K562 (cell line): ENCODE measurements around the gene GNAS-AS1. TPM values are rescaled to one million over a fixed set of nuclear protein-coding genes. Genes with fewer than 3 reads are reported as not detected.
A peak's percentile ranks its signal among the peaks of the same experiment; 100 is the strongest.

ENCODE experiments used
- ATAC-seq: fragments of 200-7000 bp; cut with Tn5 transposase; 3 replicates; pipeline ENCODE4 v1.9.1; 2020; ENCODE audit warnings: moderate library complexity
- BruUV-seq: library from RNA; stranded (reverse); fragments of 400-500 nt; replicated peaks from 2 replicates; lab custom pipeline; 2021; lab: Mats Ljungman, UMichigan
- CTCF ChIA-PET: fragments of 300-600 bp; formaldehyde crosslinking; extraction: SDS; loops from one replicate; lab custom pipeline; 2021; ENCODE audit warnings: low intra/inter-chr PET ratio; lab: Yijun Ruan, JAX
- POLR2A ChIA-PET: fragments of 300-600, 350-650 bp; sonication (Branson Sonifier 250); formaldehyde crosslinking; extraction: SDS; loops from one replicate; lab custom pipeline; 2021; ENCODE audit warnings: antibody characterized with exemption, inconsistent platforms; lab: Yijun Ruan, JAX
- DNase-seq, 4 experiments: peaks; one replicate each; pipeline versions ENCODE4 v3.0.0 to v3.0.0-alpha.2; 2011 to 2018; ENCODE audit warnings: low spot score in 3 of 4, mixed read lengths in 3 of 4; ENCODE audit errors: extremely low read depth in 1 of 4
- FAIRE-seq: peaks from 2 replicates; lab custom pipeline; 2011; peaks lifted over from hg19 to GRCh38; lab: Jason Lieb, UNC
- H2AFZ ChIP-seq: 2 replicates; pipeline ENCODE4 v1.6.0; 2011; ENCODE audit warnings: low read depth, low read length, control low read depth, inconsistent platforms
- H3K27ac ChIP-seq: fragments of 200-600 bp; 3 replicates; pipeline ENCODE4 v1.8.0; 2011; ENCODE audit warnings: low read depth, mild to moderate bottlenecking, control low read depth, inconsistent platforms, low read length, moderate library complexity, mixed read lengths; ENCODE audit errors: extremely low read depth
- H3K27me3 ChIP-seq, 2 experiments: fragments of 300-600 bp in 1 of 2; 2 replicates in 1 of 2; 3 replicates in 1 of 2; pipeline versions ENCODE4 v1.6.0 to v1.8.0; 2011; ENCODE audit warnings: inconsistent platforms in 2 of 2, low read length in 2 of 2, mild to moderate bottlenecking in 1 of 2, mixed read lengths in 1 of 2, moderate library complexity in 1 of 2; ENCODE audit not compliant: control insufficient read depth in 2 of 2, insufficient read depth in 2 of 2
- H3K36me3 ChIP-seq: fragments of 300-600 bp; 3 replicates; pipeline ENCODE4 v1.8.0; 2011; ENCODE audit warnings: mild to moderate bottlenecking, low read length, inconsistent platforms; ENCODE audit not compliant: control insufficient read depth, insufficient read depth
- H3K4me1 ChIP-seq, 2 experiments: fragments of 200-600 bp in 1 of 2; replicated peaks in 1 of 2; 2 replicates in 1 of 2; 3 replicates in 1 of 2; pipeline versions ENCODE4 v1.5.1 to v1.8.0; 2011; ENCODE audit warnings: inconsistent platforms in 2 of 2, low read length in 2 of 2, mild to moderate bottlenecking in 1 of 2, mixed read lengths in 1 of 2, moderate library complexity in 1 of 2; ENCODE audit not compliant: control insufficient read depth in 2 of 2, insufficient read depth in 2 of 2
- H3K4me2 ChIP-seq: 2 replicates; pipeline ENCODE4 v1.6.1; 2011; ENCODE audit warnings: low read length, control low read depth, inconsistent platforms, mixed read lengths; ENCODE audit not compliant: insufficient read depth
- H3K4me3 ChIP-seq: fragments of 200-600 bp; sonication (generic), shearing (Covaris generic); 2 replicates; pipeline ENCODE4 v1.5.1; 2016; ENCODE audit warnings: control low read depth, inconsistent platforms
- H3K79me2 ChIP-seq: fragments of 200-600 bp; 3 replicates; pipeline ENCODE4 v1.8.0; 2011; ENCODE audit warnings: low read length, inconsistent platforms; ENCODE audit not compliant: control insufficient read depth, insufficient read depth
- H3K9ac ChIP-seq, 2 experiments: 2 replicates each; pipeline versions ENCODE4 v1.6.0 to v1.6.1; 2011; ENCODE audit warnings: low read depth in 2 of 2, low read length in 2 of 2, control low read depth in 1 of 2, inconsistent platforms in 1 of 2, mild to moderate bottlenecking in 1 of 2, mixed read lengths in 1 of 2; ENCODE audit not compliant: insufficient read depth in 1 of 2
- H3K9me1 ChIP-seq: one replicate; pipeline ENCODE4 v1.6.0; 2011; ENCODE audit warnings: inconsistent platforms, mild to moderate bottlenecking, low read length, moderate library complexity; ENCODE audit not compliant: control insufficient read depth, insufficient read depth
- H3K9me3 ChIP-seq: replicated peaks from 2 replicates; pipeline ENCODE4 v1.5.1; 2011; ENCODE audit warnings: low read depth, low read length, inconsistent platforms; ENCODE audit not compliant: control insufficient read depth, insufficient read depth
- H4K20me1 ChIP-seq: replicated peaks from 2 replicates; pipeline ENCODE4 v1.6.1; 2011; ENCODE audit warnings: low read length, inconsistent platforms, mixed read lengths; ENCODE audit not compliant: control insufficient read depth, insufficient read depth
- ASH1L ChIP-seq: fragments of 450-650 bp; IDR thresholded peaks from 2 replicates; pipeline ENCODE4 v1.6.1; 2018; ENCODE audit warnings: borderline replicate concordance, mild to moderate bottlenecking, low read depth; ENCODE audit not compliant: partially characterized antibody
- CCNT2 ChIP-seq: IDR thresholded peaks from 2 replicates; pipeline ENCODE4 v1.6.1; 2011; ENCODE audit warnings: borderline replicate concordance, low read depth, mild to moderate bottlenecking, moderate library complexity, mixed read lengths, low read length; ENCODE audit not compliant: insufficient read length; ENCODE audit errors: extremely low read depth
- CUX1 ChIP-seq: fragments of 200-800 bp; sonication (Bioruptor generic); IDR thresholded peaks from 2 replicates; pipeline ENCODE4 v1.6.1; 2016; ENCODE audit warnings: missing genetic modification characterization, missing compliant biosample characterization
- NFYB ChIP-seq: IDR thresholded peaks from 2 replicates; pipeline ENCODE4 v1.6.1; 2011; ENCODE audit warnings: mild to moderate bottlenecking, moderate library complexity; ENCODE audit not compliant: insufficient read length; ENCODE audit errors: extremely low read depth
- PYGO2 ChIP-seq: fragments of 450-650 bp; IDR thresholded peaks from 2 replicates; pipeline ENCODE4 v1.6.1; 2016; ENCODE audit warnings: mild to moderate bottlenecking, missing genetic modification characterization, moderate library complexity, missing compliant biosample characterization
- SMARCA5 ChIP-seq: fragments of 450-650 bp; IDR thresholded peaks from 2 replicates; pipeline ENCODE4 v1.6.1; 2016
- SMARCC2 ChIP-seq: fragments of 450-650 bp; IDR thresholded peaks from 2 replicates; pipeline ENCODE4 v1.6.1; 2017; ENCODE audit warnings: antibody characterized with exemption, moderate library complexity, mild to moderate bottlenecking, low read depth
- SREBF1 ChIP-seq: fragments of 150-350 bp; IDR thresholded peaks from 2 replicates; pipeline ENCODE4 v1.6.1; 2014; ENCODE audit warnings: antibody characterized with exemption, low read depth, low read length, borderline replicate concordance
- ZNF134 ChIP-seq: fragments of 250-450 bp; sonication (Bioruptor Pico); conservative IDR thresholded peaks from 2 replicates; pipeline ENCODE4 v1.4.0; 2020
- ZNF518B ChIP-seq: fragments of 250-450 bp; sonication (Bioruptor Pico); IDR thresholded peaks from 2 replicates; pipeline ENCODE4 v1.5.0; 2021; ENCODE audit warnings: mild to moderate bottlenecking, moderate library complexity
- WGBS: fragments of 100-300 bp; shearing (Covaris generic); methylation state at CpG from one replicate; pipeline ENCODE4 v1.1.6; 2016; ENCODE audit warnings: low coverage, mixed read lengths; ENCODE audit not compliant: insufficient coverage; ENCODE audit errors: missing lambda C conversion rate; 5-methylcytosine and 5-hydroxymethylcytosine counted together
- in situ Hi-C: fragments of 300-500 bp; cut with MboI; formaldehyde crosslinking; loops from 4 replicates; pipeline ENCODE4 v1.15.0; 2018; ENCODE audit warnings: inconsistent platforms, mixed read lengths
- intact Hi-C: fragments of 100-400 bp; cut with micrococcal nuclease; formaldehyde crosslinking; loops from 2 replicates; pipeline ENCODE4 v1.14.2; 2022
- polyA plus RNA-seq, 8 experiments: library from polyadenylated mRNA; depleted of rRNA in 4 of 8; stranded (reverse) in 5 of 8; unstranded in 3 of 8; fragments of >200 nt; fragmentation: Nextera tagmentation in 2 of 8; fragmentation: Illumina TruSeq in 1 of 8; extraction: Ambion mirVana in 2 of 8; extraction: Trizol in 1 of 8; gene quantifications; 2 replicates each; pipeline versions ENCODE4 v1.2.1 to v1.2.3, GENCODE V29; 2011 to 2014; ENCODE audit warnings: inconsistent platforms in 1 of 8, missing spikeins in 1 of 8
- total RNA-seq, 7 experiments: library from RNA; depleted of rRNA in 6 of 7; stranded (reverse); fragments of >200 nt in 6 of 7; fragmentation: Illumina TruSeq in 2 of 7; extraction: Trizol in 2 of 7; gene quantifications; 2 replicates each; pipeline versions ENCODE4 v1.2.1 to v1.2.3, GENCODE V29; 2011 to 2021; ENCODE audit warnings: low replicate concordance in 1 of 7

Gene GNAS-AS1
- total and polyA plus RNA-seq, 9 of the 15 experiments (the other 6 are each of a cell fraction or from before 2014, with no cell fraction given), result 0.04 to 2.5 (median 0.25) TPM

- no peaks in the 10 kb centered on the region for H3K9me1 ChIP-seq
- FAIRE-seq, result no peak
- H3K27ac ChIP-seq, result peak overlapping the region; percentile 96
- intact Hi-C loops, result loop anchor here (5.0 kb wide), 2 partner anchors 91 to 141 kb away; partner anchors contain the start of genes ATP5F1E and NELFCD
- in situ Hi-C loops, result no loop called here
- H3K4me1 ChIP-seq, result peaks cover 13 to 23% of the 10 kb centered on the region in 2 experiments; a peak in 4 of 5 replicates
- peak overlapping the region; percentile 60 to 96; a peak in 3 of 4 replicates for H3K9ac ChIP-seq
- ChIA-PET POLR2A (interaction anchor here (0.8 kb wide), 1 partner anchor 9 kb away, joined by 3 read pairs; no protein-coding TSS in a partner anchor), CTCF (interaction anchor here (0.6 kb wide), 1 partner anchor 352 kb away, joined by 3 read pairs; no protein-coding TSS in a partner anchor)
- peak overlapping the region; percentile 71; the same call in 1 of the 2 replicates for H3K4me2 ChIP-seq
- H4K20me1 ChIP-seq, result no peaks in the 10 kb centered on the region; the same call in 1 of the 2 replicates
- peak overlapping the region; percentile 92 for H3K4me3 ChIP-seq
- peaks cover 18% of the 10 kb centered on the region; the same call in 2 of the 3 replicates for H3K36me3 ChIP-seq
- 0% methylated on average over 1 of the region's 105 CpGs for WGBS
- ATAC-seq, result peak; percentile 54
- BruUV-seq, result no TSS peak
- H3K9me3 ChIP-seq, result no peaks in the 10 kb centered on the region
- H2AFZ ChIP-seq, result peak overlapping the region; percentile 83; the same call in 1 of the 2 replicates
- H3K79me2 ChIP-seq, result peaks cover 53% of the 10 kb centered on the region
- no peaks in the 10 kb centered on the region for H3K27me3 ChIP-seq
- DNase-seq, result peak; percentile 80 to 81 (median 80)
- no peak for TF ChIP-seq SMARCA5
- no peak for TF ChIP-seq SMARCC2
- no peak for TF ChIP-seq ZNF134 (CRISPR knock-in tag)
- no peak for TF ChIP-seq SREBF1
- no peak for TF ChIP-seq ASH1L
- TF ChIP-seq ZNF518B (CRISPR knock-in tag), result no peak
- TF ChIP-seq CCNT2, result peak; percentile 42
- no peak for TF ChIP-seq NFYB
- no peak for TF ChIP-seq CUX1 (CRISPR knock-in tag)
- TF ChIP-seq PYGO2 (tag), result no peak
These were observed 40.5 kb upstream of the GNAS-AS1 start for GRCh38 chr20:58891086-58891717.
